GM18526 (cell line): Measurements from ENCODE around the gene TTLL11.

ENCODE experiments used
- POLR2A ChIP-seq: IDR thresholded peaks from 3 replicates; pipeline ENCODE4 v1.6.1; 2011; ENCODE audit not compliant: insufficient read length; ENCODE audit errors: extremely low read depth

Gene TTLL11

DNA sequence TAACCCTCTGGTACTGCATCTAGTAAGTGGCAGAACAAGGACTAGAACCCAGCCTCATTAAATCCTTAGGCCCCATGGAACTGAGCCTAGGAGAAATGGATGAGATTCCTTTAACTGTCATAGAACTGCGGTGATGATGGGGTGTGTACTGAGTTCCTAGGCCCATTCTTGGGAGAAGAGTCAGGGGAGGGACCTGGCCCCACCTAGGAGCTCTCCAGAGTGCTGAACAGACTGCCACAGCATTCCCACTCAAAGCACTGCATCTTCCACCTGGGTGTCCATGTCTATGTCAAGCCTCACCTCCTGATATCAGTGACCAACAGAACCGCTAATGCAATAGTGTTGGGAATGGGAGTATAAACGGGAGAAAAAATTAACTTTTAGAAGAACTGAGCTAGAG lies 36.6 kb downstream of the TTLL11 start:
- TF ChIP-seq POLR2A: no peak

DNA sequence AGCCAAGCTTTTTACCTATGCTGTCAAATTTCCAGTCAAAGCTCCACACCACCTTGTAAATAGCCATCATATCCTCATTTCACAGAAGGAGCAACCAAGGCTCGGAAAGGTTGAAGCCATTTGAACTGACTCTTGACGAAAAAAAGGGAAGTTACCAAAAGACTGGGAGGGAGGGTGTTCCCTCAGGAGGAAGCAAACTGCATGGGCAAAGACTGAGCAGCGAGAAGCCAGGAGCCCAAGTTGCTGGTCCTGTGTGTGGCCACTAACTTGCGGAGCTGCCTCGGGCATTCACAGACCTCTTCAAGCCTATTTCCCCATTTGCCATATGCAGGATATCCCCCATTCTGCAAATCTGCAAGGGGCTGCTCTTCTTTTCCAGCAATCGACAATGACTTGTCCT lies 37.4 kb downstream of the TTLL11 start:
- no peak for TF ChIP-seq POLR2A

DNA sequence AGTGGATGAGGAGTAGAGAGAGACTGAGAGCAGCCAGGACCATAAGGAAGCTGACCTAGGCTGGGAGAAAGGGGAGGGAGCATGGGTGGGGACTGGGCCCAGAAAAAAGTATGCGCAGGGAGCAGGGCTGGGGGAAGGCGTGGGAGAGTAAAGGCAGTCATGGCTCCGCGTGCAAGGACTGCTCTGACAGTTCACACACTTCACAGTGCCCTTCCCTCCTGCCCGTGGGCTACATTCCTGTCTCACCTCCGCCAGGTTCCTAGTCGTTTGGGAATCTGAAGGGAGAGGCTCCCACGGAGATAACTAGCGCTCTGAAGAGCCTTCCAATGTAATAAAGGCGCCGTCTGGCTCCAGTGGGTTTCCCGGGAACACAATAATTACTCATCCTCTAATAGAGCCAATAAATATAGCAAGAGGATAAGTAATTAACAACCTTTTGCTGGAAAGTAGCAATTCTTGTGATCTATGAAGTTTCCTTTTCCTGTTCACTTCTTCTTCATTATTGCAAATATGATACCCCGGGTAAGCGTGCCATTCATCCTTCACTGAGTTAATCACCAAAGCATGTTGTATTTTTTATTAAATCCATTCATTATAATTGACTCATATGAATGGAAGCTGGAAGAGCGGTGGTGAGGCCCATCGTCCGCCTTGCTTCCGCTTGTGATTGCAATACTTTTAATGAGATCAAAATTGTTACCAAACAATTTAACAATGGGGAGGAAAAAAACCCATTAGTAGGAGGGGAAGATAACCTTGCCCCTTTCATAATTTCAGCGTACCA lies 39.3 kb downstream of the TTLL11 start:
- no peak for TF ChIP-seq POLR2A

DNA sequence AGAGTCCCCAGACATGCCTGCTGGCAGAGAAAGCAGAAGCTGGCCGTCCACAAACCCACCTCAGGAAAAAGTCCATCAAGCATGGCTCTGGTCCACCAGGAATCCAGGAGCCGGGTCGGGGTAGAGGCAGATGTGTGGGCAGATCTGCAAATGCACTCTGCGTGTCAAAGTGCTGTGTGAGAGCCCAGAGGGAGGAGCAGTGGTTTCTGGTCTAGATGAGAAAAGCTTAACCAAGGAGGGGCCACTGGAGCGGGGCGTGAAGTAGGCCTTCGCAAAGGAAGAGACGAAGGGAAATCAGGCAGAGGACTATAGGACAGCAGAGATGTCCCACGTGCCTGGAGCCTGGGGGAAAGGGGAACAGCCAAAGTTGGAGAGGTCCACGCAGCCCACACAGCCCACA lies 40.0 kb downstream of the TTLL11 start:
- no peak for TF ChIP-seq POLR2A

DNA sequence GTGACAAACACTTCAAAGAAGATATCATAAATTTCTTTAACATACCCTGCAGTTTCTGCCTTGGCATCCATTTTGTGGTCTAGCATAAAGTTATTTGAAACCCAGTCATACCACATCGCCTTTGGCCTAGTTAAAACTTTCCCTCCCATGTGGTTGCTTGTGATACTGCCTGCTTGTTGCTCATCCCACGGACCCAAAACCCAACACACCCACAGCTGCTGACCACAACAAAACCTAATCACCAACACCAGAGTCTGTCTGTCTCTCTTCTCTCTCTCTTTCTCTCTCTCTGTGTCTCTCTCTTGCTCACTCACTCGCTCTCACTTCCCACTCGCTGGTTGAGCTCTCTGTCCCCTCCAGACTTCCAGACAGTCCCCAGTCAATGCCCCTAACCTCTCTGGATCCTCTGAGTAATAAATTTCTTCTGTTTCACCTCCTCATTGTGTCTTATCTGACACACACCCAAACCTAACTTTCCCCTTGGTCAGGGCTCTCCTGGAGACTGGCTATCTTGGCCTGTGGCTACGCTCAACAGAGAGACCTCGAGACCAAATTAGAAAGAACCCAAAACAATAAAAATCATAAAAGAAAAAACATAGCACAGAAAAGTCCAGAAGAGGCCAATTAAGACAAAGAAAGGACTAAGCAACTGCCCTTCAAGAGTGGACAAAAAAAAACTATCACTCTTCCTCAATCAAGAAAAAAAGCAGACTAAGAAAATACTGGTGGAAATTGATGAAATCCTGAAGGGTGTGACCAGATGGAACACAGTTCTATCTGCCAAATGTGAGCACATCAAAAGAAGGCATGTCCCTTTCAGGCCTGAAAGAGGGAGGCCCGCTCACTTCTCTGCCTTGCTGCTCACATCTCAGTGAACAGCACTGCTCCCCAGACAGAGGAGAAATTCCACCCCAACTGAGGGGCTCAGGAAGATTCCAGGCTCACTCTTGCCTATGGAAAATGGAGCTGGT lies 41.5 kb downstream of the TTLL11 start:
- TF ChIP-seq POLR2A: no peak

DNA sequence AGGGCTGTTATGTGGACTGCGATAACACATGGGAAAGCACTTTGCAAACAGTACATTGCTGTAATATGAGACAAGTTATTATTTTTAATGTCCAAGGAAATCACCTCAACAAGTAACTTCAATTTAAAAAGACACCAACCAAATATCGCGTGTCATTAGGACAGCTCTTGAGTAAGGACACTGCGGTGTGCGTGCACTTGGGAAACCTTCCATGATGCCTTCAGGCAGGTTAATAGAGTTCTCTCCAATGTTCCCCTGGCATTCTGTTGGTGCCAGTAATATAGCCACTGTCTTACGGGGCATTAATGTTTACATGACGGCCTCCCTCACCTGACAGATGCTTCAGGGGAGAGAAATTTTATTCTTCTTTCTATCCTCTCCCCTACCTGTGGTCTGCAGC lies 42.9 kb downstream of the TTLL11 start:
- TF ChIP-seq POLR2A: no peak

DNA sequence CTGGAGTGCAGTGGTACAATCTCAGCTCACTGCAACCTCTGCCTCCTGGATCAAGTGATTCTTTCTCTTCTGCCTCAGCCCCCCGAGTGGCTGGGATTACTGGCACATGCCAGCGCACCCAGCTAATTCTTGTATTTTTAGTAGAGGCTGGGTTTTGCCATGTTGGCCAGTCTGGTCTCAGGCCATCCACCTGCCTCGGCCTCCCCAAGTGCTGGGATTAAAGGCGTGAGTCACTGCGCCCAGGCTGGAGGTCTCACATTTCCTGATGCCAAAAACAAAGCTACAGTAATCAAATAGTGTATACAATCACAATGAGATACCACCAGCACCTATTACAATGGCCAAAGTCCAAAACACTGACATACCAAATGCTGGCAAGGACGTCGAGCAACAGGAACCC lies 51.1 kb downstream of the TTLL11 start:
- no peak for TF ChIP-seq POLR2A

DNA sequence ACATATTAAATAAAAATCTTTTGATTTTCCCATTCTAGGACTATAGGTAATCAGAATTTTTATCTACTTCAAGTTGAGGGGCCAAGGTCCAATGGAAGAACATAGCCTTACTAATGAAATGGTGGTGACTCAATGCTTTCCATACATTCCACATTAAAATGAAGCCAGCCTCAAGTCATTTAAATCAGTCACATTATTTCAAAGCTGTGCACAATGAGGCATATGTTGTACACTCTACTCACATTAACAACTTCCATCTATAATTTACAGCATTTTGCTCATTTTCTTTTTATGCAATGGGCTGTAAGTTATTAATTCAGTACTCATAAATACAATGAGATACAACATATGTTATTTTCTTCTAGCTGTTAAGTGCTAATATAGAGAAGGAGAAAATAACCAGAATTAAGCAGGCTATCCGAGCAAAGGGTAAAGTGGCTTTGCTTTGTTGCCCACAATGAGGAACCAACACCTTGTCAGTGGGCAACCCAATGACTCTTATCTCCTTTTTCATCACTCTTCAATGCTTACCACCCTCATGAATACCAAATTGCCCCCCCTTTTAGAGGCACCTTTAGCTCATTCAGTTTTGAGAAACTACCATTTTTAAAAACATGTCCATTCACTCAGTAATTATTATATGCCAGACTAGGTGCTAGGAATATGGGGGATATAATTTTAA lies 52.4 kb downstream of the TTLL11 start:
- TF ChIP-seq POLR2A: no peak

DNA sequence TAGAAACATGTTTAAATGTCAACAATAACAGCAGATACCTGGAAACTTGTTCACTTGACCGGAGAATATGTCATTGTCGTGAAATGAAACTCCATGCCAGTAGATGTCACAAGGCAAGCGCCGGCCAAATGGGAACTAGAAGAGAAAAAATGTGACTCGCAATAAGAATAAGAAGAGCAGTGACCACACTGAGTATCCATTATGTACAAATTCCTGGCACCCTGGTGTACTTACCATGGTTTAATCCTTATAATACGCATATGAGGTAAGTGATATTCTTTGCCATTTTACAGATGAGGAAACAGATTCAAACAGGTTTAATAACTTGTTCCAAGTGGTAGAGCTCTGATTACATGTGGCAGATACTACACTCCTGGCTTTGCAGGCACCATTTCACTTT lies 53.9 kb downstream of the TTLL11 start:
- no peak for TF ChIP-seq POLR2A

DNA sequence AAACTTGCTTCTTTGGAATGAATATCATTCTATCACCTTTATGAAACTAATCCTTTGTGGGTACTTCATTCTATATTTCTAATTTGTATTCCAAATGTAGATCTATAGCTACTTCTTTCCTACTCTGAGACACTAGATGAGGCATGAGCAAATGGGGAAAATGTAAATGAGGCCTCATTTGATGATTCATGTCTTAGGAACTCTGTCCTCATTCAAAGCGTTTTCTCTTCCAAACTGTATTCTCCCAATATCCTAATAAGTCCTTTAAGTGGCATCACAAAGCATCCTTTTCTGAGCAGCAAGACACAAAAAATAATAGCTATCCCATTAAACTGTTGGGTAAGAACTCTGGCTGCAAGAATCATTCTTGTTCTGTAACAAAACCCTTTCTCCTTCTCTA lies 56.1 kb downstream of the TTLL11 start:
- no peak for TF ChIP-seq POLR2A

DNA sequence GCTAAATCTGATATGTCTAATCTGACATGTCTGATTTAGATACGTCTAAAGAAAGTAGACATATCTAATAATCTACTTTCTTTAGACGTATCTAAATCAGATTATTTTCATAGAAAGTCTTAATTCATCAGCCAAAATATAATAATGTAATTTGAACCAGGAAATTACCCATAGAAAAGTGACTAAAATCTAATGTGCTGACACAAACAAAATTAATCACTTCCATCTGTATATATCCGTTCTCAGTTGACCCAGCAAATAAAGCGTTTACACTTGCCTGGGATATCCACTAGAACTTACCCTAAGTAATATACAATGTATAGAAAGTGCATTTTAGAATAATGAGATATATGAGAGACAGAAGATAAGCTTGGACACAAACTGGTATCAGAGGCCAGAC lies 56.7 kb downstream of the TTLL11 start:
- TF ChIP-seq POLR2A: no peak

DNA sequence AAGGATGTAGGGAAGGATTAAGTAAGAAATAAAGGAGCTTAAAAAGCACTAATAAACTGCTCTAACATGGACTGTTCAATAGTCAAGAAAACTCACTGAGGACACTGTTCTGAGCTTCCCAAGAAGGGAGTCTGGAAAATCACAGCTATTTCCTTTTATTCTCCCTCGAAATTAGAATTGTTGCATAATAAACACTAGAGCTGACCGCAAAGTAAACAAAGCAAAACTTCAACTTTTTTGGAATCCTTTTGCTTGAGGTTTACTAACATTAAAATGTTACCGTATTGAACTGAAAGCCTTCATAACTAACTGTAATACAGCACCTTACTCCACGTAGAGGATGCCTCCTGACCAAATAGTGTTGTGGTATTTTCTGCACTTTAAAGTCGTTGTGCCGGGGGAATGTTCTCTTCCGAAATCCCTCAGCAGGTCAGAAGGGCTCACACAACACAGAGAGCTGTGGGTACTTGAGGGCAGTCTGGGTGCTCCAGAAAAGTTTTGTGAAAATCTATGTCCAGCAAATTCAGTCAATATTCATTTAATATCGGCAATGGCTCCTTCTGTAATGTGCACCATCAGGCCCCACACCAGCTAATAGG lies 59.2 kb downstream of the TTLL11 start:
- no peak for TF ChIP-seq POLR2A

DNA sequence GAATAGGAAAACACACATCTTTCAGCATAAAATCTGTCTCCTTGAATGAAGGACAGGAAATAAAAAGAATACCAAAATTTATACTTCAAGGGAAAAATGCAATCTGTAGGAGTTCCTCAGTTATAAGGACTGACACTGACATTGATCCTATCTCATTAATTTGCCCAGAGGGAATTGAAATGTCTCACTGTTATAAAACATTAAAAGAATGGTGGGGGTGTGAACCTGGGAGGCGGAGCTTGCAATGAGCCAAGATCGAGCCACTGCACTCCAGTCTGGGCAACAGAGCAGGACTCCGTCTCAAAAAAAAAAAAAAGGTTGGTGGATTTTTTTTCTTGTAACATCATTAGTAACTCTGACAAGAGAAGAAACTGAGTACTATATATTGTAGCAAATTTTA lies 60.8 kb downstream of the TTLL11 start:
- no peak for TF ChIP-seq POLR2A

DNA sequence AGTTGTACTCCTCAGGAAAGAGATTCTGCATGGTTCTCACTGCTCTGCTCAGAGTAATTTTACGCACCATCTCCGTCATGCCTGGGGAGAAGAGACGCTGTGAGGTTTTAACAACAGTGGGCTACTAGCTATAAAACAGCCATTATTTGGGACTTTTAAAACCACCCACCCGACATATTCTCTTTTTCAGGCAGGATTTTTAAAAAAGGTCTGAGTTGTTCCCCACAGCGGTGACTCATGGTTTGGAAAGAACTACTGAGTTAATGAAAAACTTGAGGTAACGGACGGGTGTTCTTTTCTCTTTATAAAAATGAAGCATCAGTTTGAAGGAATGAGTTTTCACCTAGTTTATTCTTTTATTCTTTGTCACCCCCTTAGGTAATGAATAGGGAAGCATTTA lies 61.3 kb downstream of the TTLL11 start:
- no peak for TF ChIP-seq POLR2A

DNA sequence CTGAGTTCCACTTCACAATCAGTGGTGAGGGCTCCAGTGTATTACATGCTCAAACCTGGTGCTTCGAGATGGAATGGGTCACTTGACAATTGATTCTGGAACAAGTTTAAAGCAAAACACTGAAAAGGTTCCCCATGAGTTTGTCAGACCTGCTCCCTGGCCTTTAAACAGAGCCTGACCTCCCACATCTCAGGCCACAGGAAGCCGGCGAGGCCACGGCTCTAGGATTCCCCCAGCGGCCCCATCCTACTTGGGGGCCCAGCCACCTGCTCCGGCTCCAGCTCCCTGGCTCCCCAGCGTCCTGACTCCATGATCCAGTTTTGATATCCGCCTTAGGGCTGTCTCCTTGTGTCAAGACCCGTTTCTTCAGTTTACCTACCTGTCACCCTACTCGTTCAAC lies 62.0 kb downstream of the TTLL11 start:
- TF ChIP-seq POLR2A: no peak
